Measurements from ENCODE around the gene NKAIN2. TPM values are rescaled to one million over a fixed set of nuclear protein-coding genes. Genes with fewer than 3 reads are reported as not detected.
"Not testable (repeated sequence)": the region's sequence is repeated elsewhere in the genome, so short reads cannot be mapped to it uniquely, and the experiment has no call there.

The NKAIN2 gene
- total RNA-seq, 1 donor from 2014 or later, result 4.0 TPM

- TF ChIP-seq CTCF (IDR thresholded peaks at IDR 0.05), result no peak
- no peak for DNase-seq (ENCODE audit: low spot score)
- no peaks in the 10 kb centered on the region for H3K9me3 Mint-ChIP-seq (ENCODE audit: low read depth)
- peaks cover 36% of the 10 kb centered on the region for H3K4me1 Mint-ChIP-seq (ENCODE audit: low read depth)
- H3K27ac Mint-ChIP-seq (ENCODE audit: unreplicated experiment), result no peak overlapping the region
- H3K4me3 Mint-ChIP-seq (ENCODE audit: unreplicated experiment), result no peak overlapping the region
- no peaks in the 10 kb centered on the region for H3K27me3 Mint-ChIP-seq (ENCODE audit: low read depth)
- H3K36me3 Mint-ChIP-seq (ENCODE audit: low read depth), result peaks cover 2% of the 10 kb centered on the region
These were observed 920.0 kb downstream of the NKAIN2 start for GRCh38 chr6:124723671-124724070.

- H3K27ac Mint-ChIP-seq (ENCODE audit: unreplicated experiment); DNase-seq (ENCODE audit: low spot score); H3K4me1 Mint-ChIP-seq (ENCODE audit: low read depth); H3K4me3 Mint-ChIP-seq (ENCODE audit: unreplicated experiment); H3K27me3 Mint-ChIP-seq (ENCODE audit: low read depth): not testable (repeated sequence)
- Mint-ChIP-seq H3K36me3 (ENCODE audit: low read depth) (peaks cover 13% of the 10 kb centered on the region), H3K9me3 (ENCODE audit: low read depth) (peaks cover 19% of the 10 kb centered on the region)
These were observed 934.1 kb downstream of the NKAIN2 start for GRCh38 chr6:124737804-124738203.

- peaks cover 13% of the 10 kb centered on the region for H3K9me3 Mint-ChIP-seq (ENCODE audit: low read depth)
- peaks cover 9% of the 10 kb centered on the region for H3K4me1 Mint-ChIP-seq (ENCODE audit: low read depth)
- no peak overlapping the region for H3K27ac Mint-ChIP-seq (ENCODE audit: unreplicated experiment)
- H3K4me3 Mint-ChIP-seq (ENCODE audit: unreplicated experiment), result no peak overlapping the region
- no peaks in the 10 kb centered on the region for H3K27me3 Mint-ChIP-seq (ENCODE audit: low read depth)
- H3K36me3 Mint-ChIP-seq (ENCODE audit: low read depth), result peaks cover 9% of the 10 kb centered on the region
- no peak for DNase-seq (ENCODE audit: low spot score)
- no peak for TF ChIP-seq CTCF (IDR thresholded peaks at IDR 0.05)
These were observed 934.8 kb downstream of the NKAIN2 start for GRCh38 chr6:124738482-124738881.

- peaks cover 4% of the 10 kb centered on the region for H3K9me3 Mint-ChIP-seq (ENCODE audit: low read depth)
- TF ChIP-seq CTCF (IDR thresholded peaks at IDR 0.05), result no peak
- peaks cover 2% of the 10 kb centered on the region for H3K36me3 Mint-ChIP-seq (ENCODE audit: low read depth)
- no peaks in the 10 kb centered on the region for H3K27me3 Mint-ChIP-seq (ENCODE audit: low read depth)
- H3K4me1 Mint-ChIP-seq (ENCODE audit: low read depth), result peaks cover 11% of the 10 kb centered on the region
- no peak overlapping the region for H3K27ac Mint-ChIP-seq (ENCODE audit: unreplicated experiment)
- no peak overlapping the region for H3K4me3 Mint-ChIP-seq (ENCODE audit: unreplicated experiment)
- DNase-seq (ENCODE audit: low spot score), result no peak
These were observed 937.7 kb downstream of the NKAIN2 start for GRCh38 chr6:124741341-124741740.

- H3K27ac Mint-ChIP-seq (ENCODE audit: unreplicated experiment), result no peak overlapping the region
- no peaks in the 10 kb centered on the region for H3K27me3 Mint-ChIP-seq (ENCODE audit: low read depth)
- H3K4me1 Mint-ChIP-seq (ENCODE audit: low read depth), result peaks cover 11% of the 10 kb centered on the region
- DNase-seq (ENCODE audit: low spot score), result no peak
- H3K36me3 Mint-ChIP-seq (ENCODE audit: low read depth), result no peaks in the 10 kb centered on the region
- no peak for TF ChIP-seq CTCF (IDR thresholded peaks at IDR 0.05)
- H3K9me3 Mint-ChIP-seq (ENCODE audit: low read depth), result no peaks in the 10 kb centered on the region
- H3K4me3 Mint-ChIP-seq (ENCODE audit: unreplicated experiment), result no peak overlapping the region
These were observed 939.3 kb downstream of the NKAIN2 start for GRCh38 chr6:124742971-124743370.

GRCh38 chr6:124743420-124743819 lies 939.8 kb downstream of the NKAIN2 start:
- no peak for TF ChIP-seq CTCF (IDR thresholded peaks at IDR 0.05)
- H3K27me3 Mint-ChIP-seq (ENCODE audit: low read depth), result no peaks in the 10 kb centered on the region
- H3K27ac Mint-ChIP-seq (ENCODE audit: unreplicated experiment), result no peak overlapping the region
- H3K36me3 Mint-ChIP-seq (ENCODE audit: low read depth), result no peaks in the 10 kb centered on the region
- DNase-seq (ENCODE audit: low spot score), result no peak
- peaks cover 11% of the 10 kb centered on the region for H3K4me1 Mint-ChIP-seq (ENCODE audit: low read depth)
- H3K4me3 Mint-ChIP-seq (ENCODE audit: unreplicated experiment), result no peak overlapping the region
- no peaks in the 10 kb centered on the region for H3K9me3 Mint-ChIP-seq (ENCODE audit: low read depth)
